ENCODE results near the gene CNIH3.

CNIH3 gene

GRCh38 chr1:224722838-224723237 is 106.7 kb downstream of the CNIH3 start:
- no peak for TF ChIP-seq USF1 (IDR thresholded peaks at IDR 0.05)
- TF ChIP-seq TEAD4 (IDR thresholded peaks at IDR 0.05), result no peak
- TF ChIP-seq CEBPB (IDR thresholded peaks at IDR 0.05), result no peak

GRCh38 chr1:224724566-224724965 is 108.4 kb downstream of the CNIH3 start:
- TF ChIP-seq TCF12 (IDR thresholded peaks at IDR 0.05; ENCODE audit: low read depth) (no peak), YY1 (IDR thresholded peaks at IDR 0.05; ENCODE audit: low read depth) (no peak), EP300 (IDR thresholded peaks at IDR 0.05; ENCODE audit: borderline replicate concordance) (no peak), TAF1 (IDR thresholded peaks at IDR 0.05; ENCODE audit: low read depth) (no peak), REST (IDR thresholded peaks at IDR 0.05; ENCODE audit: low read depth) (no peak), FOXM1 (IDR thresholded peaks at IDR 0.05; ENCODE audit: borderline replicate concordance, low read depth) (no peak), MAX (IDR thresholded peaks at IDR 0.05) (no peak)

- TF ChIP-seq YY1 (IDR thresholded peaks at IDR 0.05; ENCODE audit: low read depth), result no peak
- TF ChIP-seq FOXM1 (IDR thresholded peaks at IDR 0.05; ENCODE audit: borderline replicate concordance, low read depth), result no peak
- TF ChIP-seq CEBPB (IDR thresholded peaks at IDR 0.05), result no peak
- no peak for TF ChIP-seq RAD21 (IDR thresholded peaks at IDR 0.05; ENCODE audit: low read depth)
- no peak for TF ChIP-seq TCF12 (IDR thresholded peaks at IDR 0.05; ENCODE audit: low read depth)
- no peak for TF ChIP-seq TEAD4 (IDR thresholded peaks at IDR 0.05)
- no peak for TF ChIP-seq TAF1 (IDR thresholded peaks at IDR 0.05; ENCODE audit: low read depth)
- TF ChIP-seq EGR1 (IDR thresholded peaks at IDR 0.05), result no peak
- TF ChIP-seq ZBTB7A (IDR thresholded peaks at IDR 0.05; ENCODE audit: low read depth), result no peak
- TF ChIP-seq USF1 (IDR thresholded peaks at IDR 0.05), result no peak
- TF ChIP-seq MAX (IDR thresholded peaks at IDR 0.05), result no peak
- no peak for TF ChIP-seq NFIC (IDR thresholded peaks at IDR 0.05)
- TF ChIP-seq REST (IDR thresholded peaks at IDR 0.05; ENCODE audit: low read depth), result no peak
- TF ChIP-seq CREB1 (IDR thresholded peaks at IDR 0.05; ENCODE audit: low read depth), result no peak
- no peak for TF ChIP-seq EP300 (IDR thresholded peaks at IDR 0.05; ENCODE audit: borderline replicate concordance)
Measured at GRCh38 chr1:224726441-224727182, 110.5 kb downstream of the CNIH3 start.

- TF ChIP-seq NFIC (IDR thresholded peaks at IDR 0.05), result no peak
- TF ChIP-seq MAX (IDR thresholded peaks at IDR 0.05), result no peak
- TF ChIP-seq USF1 (IDR thresholded peaks at IDR 0.05), result no peak
- no peak for TF ChIP-seq TAF1 (IDR thresholded peaks at IDR 0.05; ENCODE audit: low read depth)
Measured at GRCh38 chr1:224727351-224728289, 111.5 kb downstream of the CNIH3 start.

GRCh38 chr1:224730540-224730939 is 114.4 kb downstream of the CNIH3 start:
- TF ChIP-seq NFIC (IDR thresholded peaks at IDR 0.05) (no peak), TCF12 (IDR thresholded peaks at IDR 0.05; ENCODE audit: low read depth) (no peak), EP300 (IDR thresholded peaks at IDR 0.05; ENCODE audit: borderline replicate concordance) (no peak), FOXM1 (IDR thresholded peaks at IDR 0.05; ENCODE audit: borderline replicate concordance, low read depth) (no peak), MAX (IDR thresholded peaks at IDR 0.05) (no peak), ZBTB7A (IDR thresholded peaks at IDR 0.05; ENCODE audit: low read depth) (no peak), CREB1 (IDR thresholded peaks at IDR 0.05; ENCODE audit: low read depth) (no peak), RAD21 (IDR thresholded peaks at IDR 0.05; ENCODE audit: low read depth) (no peak), REST (IDR thresholded peaks at IDR 0.05; ENCODE audit: low read depth) (no peak), EGR1 (IDR thresholded peaks at IDR 0.05) (no peak), YY1 (IDR thresholded peaks at IDR 0.05; ENCODE audit: low read depth) (no peak), TEAD4 (IDR thresholded peaks at IDR 0.05) (no peak), TAF1 (IDR thresholded peaks at IDR 0.05; ENCODE audit: low read depth) (no peak)
